Activated naive CD4-positive, alpha-beta T cell treated with anti-CD3 and anti-CD28 coated beads, Interleukin-2, amount 50 U/mL, for 24 hours (primary cell): ENCODE data around the gene FKBP15.
"Not testable (repeated sequence)": the region's sequence is repeated elsewhere in the genome, so short reads cannot be mapped to it uniquely, and the experiment has no call there.

Source experiments
- H3K27ac Mint-ChIP-seq: one replicate; pipeline ENCODE4 v1.8.0; 2021; ENCODE audit warnings: mild to moderate bottlenecking, mixed read lengths
- H3K27me3 Mint-ChIP-seq: one replicate; pipeline ENCODE4 v1.8.0; 2021; ENCODE audit warnings: mixed read lengths
- H3K36me3 Mint-ChIP-seq: one replicate; pipeline ENCODE4 v1.8.0; 2021; ENCODE audit warnings: mixed read lengths
- H3K4me1 Mint-ChIP-seq: one replicate; pipeline ENCODE4 v1.8.0; 2021; ENCODE audit warnings: mixed read lengths
- H3K4me3 Mint-ChIP-seq: one replicate; pipeline ENCODE4 v1.8.0; 2021; ENCODE audit warnings: mild to moderate bottlenecking, mixed read lengths
- H3K9me3 Mint-ChIP-seq: one replicate; pipeline ENCODE4 v1.8.0; 2021; ENCODE audit warnings: mixed read lengths

FKBP15 gene

DNA sequence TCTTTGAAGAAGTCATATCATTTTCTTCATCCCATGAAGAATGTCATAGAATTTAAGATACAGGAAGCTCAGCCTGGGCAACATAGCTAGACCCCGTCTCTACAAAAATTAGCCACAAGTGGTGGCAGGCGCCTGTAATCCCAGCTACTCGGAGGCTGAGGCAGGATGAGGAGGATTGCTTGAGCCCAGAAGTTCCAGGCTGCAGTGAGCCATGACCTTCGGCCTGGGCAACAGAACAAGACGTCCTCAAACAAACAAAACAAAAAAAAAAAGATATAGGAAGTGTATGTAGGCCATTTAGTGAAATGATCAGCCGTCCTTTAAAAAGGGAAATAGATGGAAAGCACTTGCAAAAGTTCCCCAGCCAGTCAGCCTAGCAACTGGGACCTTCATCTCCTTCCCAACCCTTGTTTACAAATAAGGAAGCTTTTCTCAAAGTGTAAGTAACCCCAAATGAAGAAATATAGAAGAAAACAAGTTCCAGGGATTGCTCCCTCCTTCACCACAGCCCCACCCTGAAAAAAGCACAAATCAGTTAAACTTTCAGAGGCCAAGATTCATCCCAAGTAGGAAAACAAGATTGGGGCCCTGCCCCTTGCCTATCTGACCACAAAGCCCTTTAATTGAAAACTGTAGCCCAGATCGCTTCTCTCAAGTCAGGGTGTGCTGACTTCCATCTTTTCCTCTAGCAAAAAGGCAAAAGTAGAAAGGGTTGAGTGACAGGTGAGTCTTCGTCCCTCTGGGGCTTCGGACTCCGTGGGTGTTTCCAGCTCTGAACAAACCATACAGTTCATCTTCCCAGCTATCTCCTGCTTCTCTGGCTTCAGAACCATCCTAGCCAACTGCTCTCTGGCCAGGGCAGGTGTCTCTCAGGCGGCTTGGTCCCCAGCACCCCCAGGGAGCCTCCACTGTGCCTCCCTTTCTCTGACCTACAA lies 69.1 kb downstream of the FKBP15 start:
- Mint-ChIP-seq H3K4me1 (peaks cover 41% of the 10 kb centered on the region), H3K4me3 (peak overlapping the region; percentile 82), H3K27me3 (no peaks in the 10 kb centered on the region), H3K9me3 (no peaks in the 10 kb centered on the region), H3K27ac (no peak overlapping the region), H3K36me3 (no peaks in the 10 kb centered on the region)

DNA sequence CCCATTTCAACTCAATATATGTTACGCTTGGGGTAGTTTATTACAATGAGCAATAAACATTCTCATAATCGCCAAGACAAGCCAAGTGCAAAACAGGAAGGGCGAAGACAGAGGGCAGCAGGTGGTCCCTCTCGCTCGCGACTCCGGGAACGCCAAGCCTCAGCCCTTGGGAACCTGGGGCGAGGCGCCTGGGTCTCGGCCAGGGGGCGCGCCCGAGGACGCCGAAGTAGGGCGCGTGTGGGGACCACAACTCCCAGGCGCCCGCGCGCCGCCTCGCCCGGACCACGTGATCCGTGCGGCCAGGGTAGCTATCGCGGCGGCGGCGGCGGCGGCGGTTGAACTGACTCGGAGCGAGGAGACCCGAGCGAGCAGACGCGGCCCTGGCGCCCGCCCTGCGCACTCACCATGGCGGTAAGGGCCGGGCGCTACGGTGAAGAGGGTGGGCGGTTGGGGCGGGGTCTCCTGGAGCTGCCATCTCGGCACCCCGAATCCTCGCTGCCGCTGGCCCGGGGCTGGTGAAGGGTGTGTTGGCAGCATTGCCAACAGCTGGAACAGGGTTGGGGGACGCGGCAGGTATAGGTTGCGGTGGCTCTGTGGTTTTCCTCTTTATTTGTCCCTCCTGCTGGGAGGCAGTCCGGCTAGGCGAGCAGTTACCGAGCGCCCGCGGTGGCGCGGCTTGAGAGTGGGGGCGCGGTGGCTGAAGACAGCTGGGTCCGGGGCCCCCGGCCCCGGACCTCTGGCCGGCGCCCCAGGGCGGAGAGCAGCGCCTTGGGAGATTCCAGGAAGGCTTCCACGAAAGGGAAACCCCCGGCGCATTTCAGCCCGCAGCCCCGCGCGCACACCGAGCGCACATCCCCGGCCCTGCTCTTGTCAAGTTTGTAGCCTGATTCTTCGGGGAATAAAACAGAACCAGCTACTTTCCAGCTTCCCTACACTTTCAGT lies 70.1 kb downstream of the FKBP15 start, which contains the start of gene SLC31A2:
SLC31A2 (plus strand) TSS at position 338 of the 942 bp plus-strand sequence; CDS start at position 406, 68 bp downstream.
- Mint-ChIP-seq H3K27me3 (no peaks in the 10 kb centered on the region), H3K27ac (peak within 1 kb of the TSS; percentile 23), H3K36me3 (no peaks in the 10 kb centered on the region), H3K4me3 (peak within 1 kb of the TSS; percentile 82), H3K4me1 (peaks cover 33% of the 10 kb centered on the region), H3K9me3 (no peaks in the 10 kb centered on the region)

DNA sequence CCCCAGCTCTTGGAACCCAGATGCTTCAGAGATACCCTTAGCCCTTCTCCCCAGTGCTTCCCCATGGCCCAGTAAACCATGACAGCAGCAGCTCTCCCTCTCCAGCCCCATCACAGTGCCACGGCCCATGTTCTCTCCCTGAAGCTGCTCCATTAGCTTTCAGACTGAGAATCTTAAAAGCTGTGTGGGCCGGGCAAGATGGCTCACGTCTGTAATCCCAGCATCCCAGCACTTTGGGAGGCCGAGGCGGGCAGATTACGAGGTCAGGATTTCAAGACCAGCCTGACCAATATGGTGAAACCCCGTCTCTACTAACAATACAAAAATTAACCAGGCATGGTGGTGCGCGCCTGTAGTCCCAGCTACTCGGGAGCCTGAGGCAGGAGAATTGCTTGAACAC lies 71.5 kb downstream of the FKBP15 start:
- not testable (repeated sequence) for H3K36me3 Mint-ChIP-seq, H3K9me3 Mint-ChIP-seq, H3K27ac Mint-ChIP-seq, H3K27me3 Mint-ChIP-seq
- Mint-ChIP-seq H3K4me1 (peaks cover 19% of the 10 kb centered on the region), H3K4me3 (peak overlapping the region; percentile 19)

GRCh38 chr9:113148781-113149510 lies 72.1 kb downstream of the FKBP15 start:
- peaks cover 5% of the 10 kb centered on the region for H3K27me3 Mint-ChIP-seq
- H3K4me3 Mint-ChIP-seq = no peak overlapping the region
- no peaks in the 10 kb centered on the region for H3K9me3 Mint-ChIP-seq
- no peaks in the 10 kb centered on the region for H3K36me3 Mint-ChIP-seq
- H3K4me1 Mint-ChIP-seq = peaks cover 19% of the 10 kb centered on the region
- no peak overlapping the region for H3K27ac Mint-ChIP-seq

DNA sequence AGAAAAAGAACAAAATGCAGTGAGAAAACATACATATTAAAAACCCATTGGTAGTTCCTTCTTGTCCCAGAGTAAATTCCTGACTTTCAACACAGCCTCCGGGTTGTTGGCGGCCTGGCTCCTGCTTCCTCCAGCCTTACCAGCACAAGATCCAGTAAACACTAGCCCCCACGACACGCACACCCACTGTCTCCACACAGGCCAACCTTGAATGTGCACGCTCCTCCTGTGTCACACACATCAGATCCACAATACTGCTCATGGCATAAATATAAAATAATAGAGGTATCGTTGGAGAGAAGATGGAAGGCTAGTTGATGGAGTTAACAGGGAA lies 72.7 kb downstream of the FKBP15 start:
- Mint-ChIP-seq H3K27me3 (peaks cover 5% of the 10 kb centered on the region), H3K9me3 (no peaks in the 10 kb centered on the region), H3K4me1 (peaks cover 19% of the 10 kb centered on the region), H3K4me3 (no peak overlapping the region), H3K27ac (no peak overlapping the region), H3K36me3 (no peaks in the 10 kb centered on the region)

- Mint-ChIP-seq H3K27me3 (peaks cover 9% of the 10 kb centered on the region), H3K4me1 (no peaks in the 10 kb centered on the region)
These were observed 77.4 kb downstream of the FKBP15 start for GRCh38 chr9:113143432-113144227.

GRCh38 chr9:113140896-113141295 lies 80.2 kb downstream of the FKBP15 start:
- H3K9me3 Mint-ChIP-seq, H3K36me3 Mint-ChIP-seq, H3K27ac Mint-ChIP-seq, H3K4me3 Mint-ChIP-seq, H3K4me1 Mint-ChIP-seq: not testable (repeated sequence)
- peaks cover 11% of the 10 kb centered on the region for H3K27me3 Mint-ChIP-seq

More at GRCh38 chr9:113143432-113144227, 77.4 kb downstream of the FKBP15 start:
- Mint-ChIP-seq H3K27ac (no peak overlapping the region), H3K4me3 (no peak overlapping the region), H3K9me3 (no peaks in the 10 kb centered on the region), H3K36me3 (no peaks in the 10 kb centered on the region)

DNA sequence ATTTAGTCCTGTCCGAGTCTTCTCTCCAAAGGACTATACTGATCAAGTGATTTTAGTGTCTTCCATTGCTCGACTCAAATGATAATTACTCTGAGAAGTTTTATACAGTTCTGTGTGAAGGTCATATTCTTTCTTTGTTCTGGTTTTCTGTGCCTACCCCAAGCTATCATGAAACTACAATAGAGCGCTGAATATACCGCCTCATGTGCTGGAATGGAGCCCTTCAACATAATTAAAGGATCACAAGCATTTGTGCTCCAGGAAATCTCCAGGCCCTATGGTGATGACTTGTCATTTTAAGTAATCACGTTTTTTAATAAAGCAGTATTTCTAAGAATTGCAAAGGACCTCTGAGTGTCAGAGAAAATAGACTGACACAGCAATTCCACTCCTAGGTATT lies 81.1 kb downstream of the FKBP15 start:
- H3K4me3 Mint-ChIP-seq = no peak overlapping the region
- H3K27me3 Mint-ChIP-seq = peaks cover 9% of the 10 kb centered on the region
- no peak overlapping the region for H3K27ac Mint-ChIP-seq
- H3K9me3 Mint-ChIP-seq = no peaks in the 10 kb centered on the region
- H3K36me3 Mint-ChIP-seq = no peaks in the 10 kb centered on the region
- no peaks in the 10 kb centered on the region for H3K4me1 Mint-ChIP-seq

- no peaks in the 10 kb centered on the region for H3K9me3 Mint-ChIP-seq
- peaks cover 5% of the 10 kb centered on the region for H3K27me3 Mint-ChIP-seq
- no peaks in the 10 kb centered on the region for H3K36me3 Mint-ChIP-seq
- no peaks in the 10 kb centered on the region for H3K4me1 Mint-ChIP-seq
- no peak overlapping the region for H3K27ac Mint-ChIP-seq
- no peak overlapping the region for H3K4me3 Mint-ChIP-seq
These were observed 81.8 kb downstream of the FKBP15 start for GRCh38 chr9:113139225-113139829.

DNA sequence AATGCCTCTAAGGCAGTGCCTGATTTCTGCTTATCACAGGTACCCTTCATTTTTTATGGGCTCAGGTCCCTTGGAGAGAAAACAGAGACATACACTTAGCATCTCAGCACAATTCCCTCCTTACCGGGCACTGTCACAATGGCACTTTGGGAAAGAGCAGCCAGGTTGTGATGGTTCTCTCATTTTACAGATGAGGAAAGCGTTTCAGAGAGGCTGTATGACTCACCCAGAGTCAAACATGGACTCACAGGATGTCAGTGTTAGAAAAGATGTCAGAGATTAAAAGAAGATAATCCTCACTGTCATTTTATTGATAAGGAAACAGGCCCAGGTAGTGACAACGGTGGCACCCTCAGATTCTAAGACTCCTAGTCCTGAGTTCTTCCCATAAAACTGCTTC lies 82.3 kb downstream of the FKBP15 start:
- Mint-ChIP-seq H3K27ac (no peak overlapping the region), H3K27me3 (peaks cover 6% of the 10 kb centered on the region), H3K9me3 (no peaks in the 10 kb centered on the region), H3K4me1 (no peaks in the 10 kb centered on the region), H3K36me3 (no peaks in the 10 kb centered on the region), H3K4me3 (no peak overlapping the region)

- Mint-ChIP-seq H3K27me3 (peaks cover 8% of the 10 kb centered on the region), H3K4me3 (no peak overlapping the region), H3K9me3 (no peaks in the 10 kb centered on the region), H3K27ac (no peak overlapping the region), H3K4me1 (no peaks in the 10 kb centered on the region), H3K36me3 (no peaks in the 10 kb centered on the region)
These were observed 83.6 kb downstream of the FKBP15 start for GRCh38 chr9:113137196-113138168.

GRCh38 chr9:113131689-113132151 lies 89.4 kb downstream of the FKBP15 start:
- Mint-ChIP-seq H3K9me3 (no peaks in the 10 kb centered on the region), H3K36me3 (no peaks in the 10 kb centered on the region), H3K4me3 (no peak overlapping the region), H3K27ac (no peak overlapping the region), H3K4me1 (no peaks in the 10 kb centered on the region), H3K27me3 (peaks cover 14% of the 10 kb centered on the region)

DNA sequence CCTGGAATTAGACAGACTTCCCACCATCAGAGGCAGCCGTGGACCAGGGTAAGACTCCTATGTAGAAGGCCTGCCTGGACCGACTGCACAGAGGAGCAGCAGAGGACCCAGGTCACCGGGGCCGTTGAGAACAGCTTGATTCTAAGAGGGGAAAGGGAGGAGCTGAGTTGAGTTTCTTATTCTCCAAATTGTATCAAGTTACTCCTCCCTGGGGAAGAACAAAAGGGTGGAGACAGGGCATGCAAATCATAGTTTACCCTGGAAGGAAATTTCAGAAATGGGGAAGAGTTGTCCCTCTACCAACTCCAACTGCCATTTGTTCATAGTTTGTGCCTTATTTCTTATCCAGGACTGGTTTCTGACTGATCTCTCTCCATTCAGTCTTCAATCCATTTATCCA lies 91.2 kb downstream of the FKBP15 start:
- Mint-ChIP-seq H3K36me3 (no peaks in the 10 kb centered on the region), H3K27ac (no peak overlapping the region), H3K27me3 (peaks cover 19% of the 10 kb centered on the region), H3K9me3 (no peaks in the 10 kb centered on the region), H3K4me3 (no peak overlapping the region), H3K4me1 (no peaks in the 10 kb centered on the region)
